GM10248 (cell line): ENCODE measurements around the gene SLC37A1.

Source experiments
- CTCF ChIA-PET: fragments of 300-600 bp; sonication (Branson Sonifier 250); formaldehyde crosslinking; extraction: SDS; loops from one replicate; lab custom pipeline; 2021; ENCODE audit warnings: antibody characterized with exemption; lab: Yijun Ruan, JAX
- POLR2A ChIA-PET: fragments of 350-650 bp; sonication (Branson Sonifier 250); formaldehyde crosslinking; extraction: SDS; loops from one replicate; lab custom pipeline; 2020; ENCODE audit warnings: antibody characterized with exemption; lab: Yijun Ruan, JAX
- DNase-seq: peaks from one replicate; pipeline ENCODE4 v3.0.0; 2012; ENCODE audit errors: extremely low spot score
- CTCF ChIP-seq: IDR thresholded peaks from 2 replicates; pipeline ENCODE4 v1.5.1; 2012; ENCODE audit warnings: mild to moderate bottlenecking, low read depth; ENCODE audit errors: extremely low read depth, missing control alignments, control extremely low read depth

SLC37A1 gene

GRCh38 chr21:42515708-42516502, 2.3 kb downstream of the SLC37A1 start:
- ChIA-PET CTCF (interaction anchor here (1.6 kb wide), 1 partner anchor 257 kb away, joined by 4 read pairs; no protein-coding TSS in a partner anchor), POLR2A (no interaction called here)

DNA sequence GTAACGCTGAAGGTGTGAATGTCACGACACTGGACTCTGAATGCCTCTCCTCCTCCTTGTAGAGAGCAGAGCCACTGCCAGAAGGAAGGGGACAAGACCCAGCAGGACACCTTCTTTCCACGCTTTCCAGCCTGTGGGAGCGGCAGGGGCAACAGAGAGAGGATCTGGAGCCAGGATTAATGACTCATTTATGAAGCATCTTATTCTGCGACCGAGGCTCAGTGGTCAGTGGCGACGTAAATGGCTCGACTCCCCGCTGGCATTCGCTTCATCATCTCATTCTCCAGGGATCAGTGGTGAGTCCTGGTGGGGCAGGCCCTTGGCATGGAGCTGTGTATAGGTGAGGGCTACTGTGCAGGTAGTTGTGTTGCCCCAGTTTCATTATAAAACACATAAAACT, 4.6 kb downstream of the SLC37A1 start:
- CTCF ChIA-PET: no interaction called here
- DNase-seq: no peak
- no peak for TF ChIP-seq CTCF
- POLR2A ChIA-PET: no interaction called here

More at GRCh38 chr21:42515708-42516502, 2.3 kb downstream of the SLC37A1 start:
- no peak for DNase-seq
- no peak for TF ChIP-seq CTCF

GRCh38 chr21:42518626-42519025, 5.0 kb downstream of the SLC37A1 start:
- ChIA-PET CTCF (no interaction called here), POLR2A (no interaction called here)
- DNase-seq: no peak
- no peak for TF ChIP-seq CTCF

DNA sequence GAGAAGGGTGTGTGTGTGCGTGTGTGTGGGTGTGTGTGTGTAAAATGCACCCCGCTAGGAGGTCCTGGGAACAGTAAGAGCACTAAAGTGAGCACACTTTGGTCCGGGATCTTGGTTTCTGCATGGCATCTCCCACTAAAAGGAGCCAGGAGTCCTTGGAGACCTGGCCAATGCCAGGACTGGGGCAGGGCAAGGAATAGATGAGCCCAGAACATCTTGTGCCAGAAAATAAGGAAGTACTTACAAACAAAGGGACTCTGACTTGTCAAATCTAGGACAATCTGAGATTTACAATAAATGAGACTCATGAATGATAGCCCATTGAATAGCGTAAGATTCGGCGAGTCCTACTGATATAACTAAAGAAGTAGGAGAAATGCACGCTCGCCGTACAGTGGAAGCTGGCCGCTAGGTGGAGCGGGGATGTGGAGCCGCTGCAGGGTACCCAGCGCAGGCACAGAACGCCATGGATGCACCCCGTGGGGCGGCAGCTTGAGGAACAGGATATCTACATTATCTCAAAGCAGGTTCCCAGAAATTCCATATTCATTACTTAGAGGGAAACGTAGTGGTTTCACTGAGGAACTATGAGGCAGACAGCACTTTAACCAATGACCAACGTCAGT, 7.1 kb downstream of the SLC37A1 start:
- ChIA-PET CTCF (no interaction called here), POLR2A (no interaction called here)
- TF ChIP-seq CTCF: no peak
- DNase-seq: no peak

DNA sequence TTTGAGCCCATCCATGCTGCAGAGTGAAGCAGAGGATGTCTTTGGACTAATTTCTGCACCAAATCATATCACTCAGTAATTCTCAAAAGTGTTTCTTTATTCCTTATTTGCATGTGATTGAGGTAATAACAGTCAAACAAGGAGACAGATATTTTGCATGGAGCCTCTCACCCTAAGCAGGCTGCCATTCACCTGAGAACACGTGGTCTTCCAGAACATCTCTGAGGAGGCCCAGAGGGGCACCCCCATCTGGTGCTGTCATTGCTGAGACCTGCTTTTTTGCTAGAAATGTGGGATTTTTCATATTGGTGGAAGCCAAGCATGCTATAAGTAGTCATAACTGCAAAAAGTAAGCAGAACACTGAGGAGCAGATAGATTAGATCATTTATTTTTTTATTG, 7.7 kb downstream of the SLC37A1 start:
- CTCF ChIA-PET: no interaction called here
- DNase-seq: no peak
- POLR2A ChIA-PET: no interaction called here
- no peak for TF ChIP-seq CTCF

- ChIA-PET POLR2A (no interaction called here), CTCF (interaction anchor here (1.0 kb wide), 1 partner anchor 21 kb away, joined by 3 read pairs; no protein-coding TSS in a partner anchor)
- DNase-seq: no peak
- TF ChIP-seq CTCF: no peak
These were observed 8.2 kb downstream of the SLC37A1 start for GRCh38 chr21:42521805-42522204.
